NOMO-1 (cell line): ENCODE data around the gene LAIR2.
A peak's percentile ranks its signal among the peaks of the same experiment; 100 is the strongest.

Experiments used
- DNase-seq, 2 experiments: peaks; one replicate each; lab custom pipeline; 2025; ENCODE audit not compliant: unreplicated experiment in 2 of 2; lab: John Stamatoyannopoulos, UW

Gene LAIR2

GRCh38 chr19:54502518-54503048 is at the start of gene LAIR2:
LAIR2 (plus strand) TSS chr19:54502831; CDS start chr19:54502919, 88 bp downstream.
- DNase-seq, result no peak

DNA sequence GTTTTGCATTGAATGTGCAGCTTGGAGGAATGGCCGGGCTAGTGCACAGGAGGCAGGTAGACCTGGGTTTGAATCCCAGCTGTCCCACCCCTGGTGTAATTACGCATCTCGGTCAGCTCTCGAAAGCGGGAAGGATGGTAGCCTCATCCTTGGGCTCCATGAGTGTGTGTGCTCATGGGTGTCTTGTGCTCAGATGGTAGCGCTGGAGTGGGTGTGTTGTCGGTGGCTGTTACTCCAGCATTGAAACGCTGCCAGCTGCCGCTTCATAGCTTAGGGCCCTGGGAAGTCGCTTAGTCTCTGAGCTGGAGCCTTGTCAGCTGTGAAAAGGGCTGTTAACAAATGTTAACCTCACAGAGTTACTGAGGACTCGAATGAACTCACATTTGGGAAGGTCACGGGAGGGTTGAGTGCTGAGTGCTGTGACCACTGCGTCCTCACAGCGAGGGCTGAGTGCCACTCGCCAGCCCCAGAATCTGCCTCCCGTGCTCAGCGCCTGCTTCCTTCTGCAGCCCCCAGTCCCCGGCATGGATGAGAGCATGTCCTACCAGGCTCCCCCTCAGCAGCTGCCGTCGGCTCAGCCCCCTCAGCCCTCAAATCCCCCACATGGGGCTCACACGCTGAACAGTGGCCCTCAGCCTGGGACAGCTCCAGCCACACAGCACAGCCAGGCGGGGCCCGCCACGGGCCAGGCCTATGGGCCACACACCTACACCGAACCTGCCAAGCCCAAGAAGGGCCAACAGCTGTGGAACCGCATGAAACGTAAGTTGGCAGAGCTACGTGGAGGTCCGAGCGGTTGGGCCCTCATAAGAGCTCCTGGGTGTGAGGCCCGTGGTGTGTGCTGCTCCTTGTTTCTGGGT is 48.5 kb upstream of the LAIR2 start:
- no peak for DNase-seq

DNA sequence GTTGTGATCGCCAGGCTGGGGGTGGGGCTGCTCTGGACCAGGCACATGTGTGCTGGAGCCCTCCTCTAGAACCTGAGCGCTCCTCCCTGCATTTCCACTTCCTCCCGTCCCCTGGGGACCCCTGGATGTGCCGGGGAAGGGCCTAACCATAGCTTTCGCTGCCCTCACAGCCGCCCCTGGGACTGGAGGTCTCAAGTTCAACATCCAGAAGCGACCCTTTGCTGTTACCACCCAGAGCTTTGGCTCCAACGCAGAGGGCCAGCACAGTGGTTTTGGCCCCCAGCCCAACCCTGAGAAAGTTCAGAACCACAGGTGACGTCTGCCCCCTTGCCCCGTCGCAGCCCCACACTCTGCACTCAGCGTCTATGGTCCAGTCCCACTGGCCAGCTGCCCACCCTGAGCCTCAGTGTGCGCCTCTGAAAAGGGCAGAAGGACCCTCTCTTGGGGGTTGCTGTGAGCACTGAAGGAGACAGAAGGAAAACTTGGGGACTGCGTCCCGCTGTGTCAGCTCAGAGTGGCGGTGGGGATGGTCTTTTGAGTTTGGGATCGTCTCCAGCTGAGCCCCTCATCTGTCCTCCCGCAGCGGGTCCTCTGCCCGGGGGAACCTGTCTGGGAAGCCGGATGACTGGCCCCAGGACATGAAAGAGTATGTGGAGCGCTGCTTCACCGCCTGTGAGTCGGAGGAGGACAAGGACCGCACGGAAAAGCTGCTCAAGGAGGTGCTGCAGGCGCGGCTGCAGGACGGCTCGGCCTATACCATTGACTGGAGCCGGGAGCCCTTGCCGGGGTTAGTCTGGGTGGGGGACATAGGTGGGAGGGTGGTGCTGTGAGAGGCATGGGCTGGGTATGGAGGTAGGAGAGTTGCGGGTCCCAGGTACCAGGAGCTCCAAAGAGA is 47.6 kb upstream of the LAIR2 start:
- no peak for DNase-seq

GRCh38 chr19:54455786-54456422 is 46.7 kb upstream of the LAIR2 start:
- no peak for DNase-seq

DNA sequence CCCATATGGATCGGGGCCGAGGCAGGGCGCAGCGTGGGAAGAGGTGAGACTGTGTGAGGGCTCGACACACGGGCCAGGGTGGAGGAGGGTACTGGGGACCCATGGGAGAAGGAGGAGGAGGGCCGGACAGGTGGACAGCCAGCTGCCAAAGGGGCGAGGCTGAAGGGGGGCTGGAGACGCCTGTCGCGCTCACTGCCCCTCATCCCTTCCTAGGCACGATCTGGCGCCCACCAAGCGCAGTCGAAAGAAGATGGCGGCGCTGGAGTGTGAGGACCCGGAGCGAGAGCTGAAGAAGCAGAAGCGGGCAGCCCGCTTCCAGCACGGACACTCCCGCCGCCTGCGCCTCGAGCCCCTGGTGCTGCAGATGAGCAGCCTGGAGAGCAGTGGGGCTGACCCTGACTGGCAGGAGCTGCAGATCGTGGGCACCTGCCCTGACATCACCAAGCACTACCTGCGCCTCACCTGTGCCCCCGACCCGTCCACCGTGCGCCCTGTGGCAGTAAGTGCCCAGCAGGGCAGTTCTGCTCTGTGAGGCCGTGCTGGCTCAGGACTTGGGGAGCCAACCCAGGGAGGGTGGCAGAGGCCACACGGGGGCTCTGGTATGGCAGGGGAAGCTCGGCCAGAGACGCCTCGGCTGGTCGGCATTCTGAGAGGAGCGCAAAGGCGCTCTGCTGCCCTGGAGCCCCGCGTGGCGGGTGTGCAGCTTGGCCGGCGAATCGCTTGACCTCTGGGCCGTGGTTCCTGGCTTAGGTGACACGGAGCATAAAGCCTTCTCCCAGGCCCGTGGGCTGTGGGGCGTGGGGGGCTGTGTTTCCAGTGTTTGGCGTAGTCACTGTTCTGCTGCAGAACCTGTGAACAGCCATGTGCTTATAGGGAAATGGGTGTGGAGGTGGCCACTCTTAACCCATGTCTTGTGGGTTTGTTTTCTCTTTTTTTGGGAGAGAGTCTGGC is 45.9 kb upstream of the LAIR2 start:
- DNase-seq, result no peak

GRCh38 chr19:54457773-54458647 is 44.6 kb upstream of the LAIR2 start:
- DNase-seq, result no peak

GRCh38 chr19:54458648-54459281 is 43.9 kb upstream of the LAIR2 start:
- DNase-seq, result no peak

- DNase-seq, result no peak
These were observed 43.1 kb upstream of the LAIR2 start for GRCh38 chr19:54459282-54460229.

- no peak for DNase-seq
These were observed 42.2 kb upstream of the LAIR2 start for GRCh38 chr19:54460230-54461005.

DNA sequence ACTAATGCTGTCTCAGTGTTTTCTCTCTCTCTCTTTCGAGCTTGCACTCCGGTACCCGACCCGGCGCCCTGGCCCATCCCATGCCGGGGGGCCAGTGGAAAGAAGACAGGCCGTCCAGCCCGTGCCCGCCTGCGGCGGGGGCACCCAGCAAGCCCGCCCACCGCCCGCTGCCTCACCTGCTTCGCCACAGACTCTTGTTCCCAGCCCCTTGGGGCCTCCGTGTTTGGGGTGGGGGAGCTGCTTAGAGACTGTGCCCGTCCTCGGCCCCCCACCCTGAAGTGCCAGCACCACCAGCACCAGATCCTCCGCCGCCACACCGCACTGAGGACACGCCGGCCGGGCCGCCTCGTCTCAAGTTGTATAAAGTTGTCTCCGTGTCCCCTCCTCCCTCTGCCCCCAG is 41.4 kb upstream of the LAIR2 start:
- DNase-seq, result no peak

DNA sequence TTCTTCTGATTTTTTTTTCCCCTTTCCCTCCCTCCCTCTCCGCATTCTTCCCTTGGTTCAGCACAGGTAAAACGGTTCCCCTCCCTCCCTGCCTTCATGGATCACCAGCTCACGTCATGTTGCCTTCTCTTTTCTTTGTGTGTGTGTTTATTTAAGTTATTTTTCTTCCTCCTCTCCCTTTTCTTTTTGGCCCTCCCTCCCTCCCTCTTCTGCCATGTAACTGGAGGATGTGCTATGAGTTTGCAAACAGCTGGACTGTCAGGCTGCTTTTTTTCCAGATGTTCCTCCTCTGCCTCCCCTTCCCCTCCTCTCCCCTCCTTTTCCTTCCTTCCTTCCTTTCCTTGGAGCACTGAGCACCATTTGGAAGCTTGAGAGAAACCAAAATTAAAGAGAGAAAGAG is 41.0 kb upstream of the LAIR2 start:
- no peak for DNase-seq

GRCh38 chr19:54462047-54462654 is 40.5 kb upstream of the LAIR2 start:
- no peak for DNase-seq

- peak; percentile 74 to 78 for DNase-seq
These were observed 39.7 kb upstream of the LAIR2 start for GRCh38 chr19:54462655-54463530.

DNA sequence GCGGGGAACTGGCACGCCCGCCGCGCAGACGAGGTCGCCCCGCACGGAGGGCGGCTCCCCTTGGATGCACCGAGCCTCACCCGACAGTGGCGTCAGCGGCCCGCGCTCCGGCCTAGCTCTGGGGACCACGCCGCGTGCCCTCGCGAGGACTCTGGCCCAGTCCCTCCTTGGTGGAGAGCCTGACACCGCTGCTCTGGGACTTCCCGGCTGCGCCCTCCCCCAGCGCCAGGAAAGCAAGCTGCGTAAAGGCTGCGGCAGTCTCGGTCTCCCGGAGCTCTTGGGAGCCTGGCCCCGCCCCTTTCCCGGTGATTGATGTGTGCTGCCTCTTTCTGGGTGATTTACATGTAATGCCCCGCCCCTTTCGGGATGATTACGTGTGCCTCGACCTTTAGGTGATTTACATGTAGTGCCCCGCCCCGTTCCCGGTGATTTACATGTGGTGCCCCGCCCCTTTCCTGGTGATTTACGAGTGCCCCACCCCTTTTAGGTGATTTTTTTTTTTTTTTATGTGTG is 39.0 kb upstream of the LAIR2 start, which contains the start of gene LENG9:
LENG9 (minus strand) TSS at position 248 of the 513 bp plus-strand sequence. CDS start 252 bp downstream, outside the sequence.
- peak; percentile 87 to 95 for DNase-seq
